ENCODE results near the gene FAM167B. TPM values are rescaled to one million over a fixed set of nuclear protein-coding genes. Genes with fewer than 3 reads are reported as not detected.

The FAM167B gene
- total and polyA plus RNA-seq, 4 donors, result 0.47 to 9.2 (median 3.8) TPM

DNA sequence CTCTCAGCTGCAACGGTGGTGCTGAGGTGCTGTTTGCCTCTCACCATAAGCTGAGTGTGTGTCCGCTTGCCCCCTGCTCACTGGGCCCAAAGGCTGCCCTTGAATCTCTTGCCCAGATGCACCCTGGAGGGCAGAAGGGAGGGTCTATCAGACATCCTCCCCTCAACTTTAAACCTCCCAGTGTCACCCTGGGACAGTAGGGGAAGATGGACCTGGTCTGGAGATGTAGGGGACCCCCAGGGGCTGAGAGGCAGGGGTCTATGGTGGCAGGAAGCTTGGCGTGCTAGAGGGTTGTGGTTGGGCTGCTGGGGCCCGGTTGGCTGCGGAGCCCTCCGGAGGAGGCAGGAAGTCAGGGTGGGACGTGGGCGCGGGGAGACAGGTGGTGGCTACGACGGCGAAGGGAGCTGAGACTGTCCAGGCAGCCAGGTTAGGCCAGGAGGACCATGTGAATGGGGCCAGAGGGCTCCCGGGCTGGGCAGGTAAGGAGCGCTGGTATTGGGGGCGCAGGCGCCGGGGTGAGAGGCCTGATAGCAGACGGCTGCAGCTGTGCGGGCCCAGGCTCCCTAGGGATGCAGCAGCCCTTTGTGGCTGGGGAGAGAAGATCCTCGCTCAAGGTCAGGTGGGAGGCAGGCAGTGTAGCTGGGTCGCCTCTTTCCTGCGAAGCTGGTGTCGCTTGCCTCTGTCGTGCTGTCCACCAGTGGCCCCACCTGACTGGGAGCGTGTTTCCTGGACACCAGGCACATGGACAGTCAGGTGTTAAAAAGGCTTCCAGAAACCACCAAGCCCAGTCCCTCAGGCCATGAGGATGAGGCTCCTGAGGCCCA, 4.1 kb downstream of the FAM167B start, which contains the start of gene LCK (continued):
- TF ChIP-seq GABPA (IDR thresholded peaks at IDR 0.05 in 1 of 2, conservative IDR thresholded peaks at IDR 0.05 in 1 of 2), result no peak

- no peak overlapping the region for H3K9ac ChIP-seq (ENCODE audit: low read depth in 1 of 2, low read length in 2 of 2)
- 41% methylated on average over 10 of the region's 10 CpGs for WGBS
- H3K27me3 ChIP-seq (ENCODE audit: control insufficient read depth in 4 of 4, insufficient read depth in 4 of 4, low read length in 3 of 4), result no peaks in the 10 kb centered on the region
- TF ChIP-seq, protein P1, sequence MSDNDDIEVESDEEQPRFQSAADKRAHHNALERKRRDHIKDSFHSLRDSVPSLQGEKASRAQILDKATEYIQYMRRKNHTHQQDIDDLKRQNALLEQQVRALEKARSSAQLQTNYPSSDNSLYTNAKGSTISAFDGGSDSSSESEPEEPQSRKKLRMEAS (IDR thresholded peaks at IDR 0.05), result peak; percentile 21
- peak in 1 of 2 donors; percentile 30 for TF ChIP-seq GABPA (IDR thresholded peaks at IDR 0.05 in 1 of 2, conservative IDR thresholded peaks at IDR 0.05 in 1 of 2)
- TF ChIP-seq FOXA2 (IDR thresholded peaks at IDR 0.05), result peak; percentile 55
- TF ChIP-seq EGR1 (IDR thresholded peaks at IDR 0.05; ENCODE audit: low read depth in 2 of 2), result no peak
- peak in 1 of 2 donors; percentile 40 for TF ChIP-seq HNF4A (conservative IDR thresholded peaks at IDR 0.05)
- TF ChIP-seq, protein P2, sequence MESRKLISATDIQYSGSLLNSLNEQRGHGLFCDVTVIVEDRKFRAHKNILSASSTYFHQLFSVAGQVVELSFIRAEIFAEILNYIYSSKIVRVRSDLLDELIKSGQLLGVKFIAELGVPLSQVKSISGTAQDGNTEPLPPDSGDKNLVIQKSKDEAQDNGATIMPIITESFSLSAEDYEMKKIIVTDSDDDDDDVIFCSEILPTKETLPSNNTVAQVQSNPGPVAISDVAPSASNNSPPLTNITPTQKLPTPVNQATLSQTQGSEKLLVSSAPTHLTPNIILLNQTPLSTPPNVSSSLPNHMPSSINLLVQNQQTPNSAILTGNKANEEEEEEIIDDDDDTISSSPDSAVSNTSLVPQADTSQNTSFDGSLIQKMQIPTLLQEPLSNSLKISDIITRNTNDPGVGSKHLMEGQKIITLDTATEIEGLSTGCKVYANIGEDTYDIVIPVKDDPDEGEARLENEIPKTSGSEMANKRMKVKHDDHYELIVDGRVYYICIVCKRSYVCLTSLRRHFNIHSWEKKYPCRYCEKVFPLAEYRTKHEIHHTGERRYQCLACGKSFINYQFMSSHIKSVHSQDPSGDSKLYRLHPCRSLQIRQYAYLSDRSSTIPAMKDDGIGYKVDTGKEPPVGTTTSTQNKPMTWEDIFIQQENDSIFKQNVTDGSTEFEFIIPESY (IDR thresholded peaks at IDR 0.05), result no peak
- no peak for TF ChIP-seq HNF4G (IDR thresholded peaks at IDR 0.05)
- no peak for TF ChIP-seq TAF1 (conservative IDR thresholded peaks at IDR 0.05)
- TF ChIP-seq, protein P3, sequence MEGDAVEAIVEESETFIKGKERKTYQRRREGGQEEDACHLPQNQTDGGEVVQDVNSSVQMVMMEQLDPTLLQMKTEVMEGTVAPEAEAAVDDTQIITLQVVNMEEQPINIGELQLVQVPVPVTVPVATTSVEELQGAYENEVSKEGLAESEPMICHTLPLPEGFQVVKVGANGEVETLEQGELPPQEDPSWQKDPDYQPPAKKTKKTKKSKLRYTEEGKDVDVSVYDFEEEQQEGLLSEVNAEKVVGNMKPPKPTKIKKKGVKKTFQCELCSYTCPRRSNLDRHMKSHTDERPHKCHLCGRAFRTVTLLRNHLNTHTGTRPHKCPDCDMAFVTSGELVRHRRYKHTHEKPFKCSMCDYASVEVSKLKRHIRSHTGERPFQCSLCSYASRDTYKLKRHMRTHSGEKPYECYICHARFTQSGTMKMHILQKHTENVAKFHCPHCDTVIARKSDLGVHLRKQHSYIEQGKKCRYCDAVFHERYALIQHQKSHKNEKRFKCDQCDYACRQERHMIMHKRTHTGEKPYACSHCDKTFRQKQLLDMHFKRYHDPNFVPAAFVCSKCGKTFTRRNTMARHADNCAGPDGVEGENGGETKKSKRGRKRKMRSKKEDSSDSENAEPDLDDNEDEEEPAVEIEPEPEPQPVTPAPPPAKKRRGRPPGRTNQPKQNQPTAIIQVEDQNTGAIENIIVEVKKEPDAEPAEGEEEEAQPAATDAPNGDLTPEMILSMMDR (IDR thresholded peaks at IDR 0.05; ENCODE audit: low read depth, low read length, missing input control), result no peak
- TF ChIP-seq RAD21 (IDR thresholded peaks at IDR 0.05), result peak in 1 of 2 donors; percentile 41
- peak; percentile 97 for TF ChIP-seq YY1 (IDR thresholded peaks at IDR 0.05)
- peak; percentile 38 to 46 for TF ChIP-seq RXRA (IDR thresholded peaks at IDR 0.05)
- TF ChIP-seq JUND (IDR thresholded peaks at IDR 0.05), result peak; percentile 26 to 29
- TF ChIP-seq NR2F2 (IDR thresholded peaks at IDR 0.05), result no peak
- TF ChIP-seq SP1 (IDR thresholded peaks at IDR 0.05), result peak; percentile 55
- TF ChIP-seq REST (IDR thresholded peaks at IDR 0.05), result no peak
- TF ChIP-seq FOXA1 (IDR thresholded peaks at IDR 0.05), result peak; percentile 14
- TF ChIP-seq, protein P4, sequence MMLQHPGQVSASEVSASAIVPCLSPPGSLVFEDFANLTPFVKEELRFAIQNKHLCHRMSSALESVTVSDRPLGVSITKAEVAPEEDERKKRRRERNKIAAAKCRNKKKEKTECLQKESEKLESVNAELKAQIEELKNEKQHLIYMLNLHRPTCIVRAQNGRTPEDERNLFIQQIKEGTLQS (IDR thresholded peaks at IDR 0.05), result no peak
- no peak for DNase-seq (ENCODE audit: low spot score)
- no peaks in the 10 kb centered on the region for H3K9me3 ChIP-seq (ENCODE audit: control insufficient read depth in 4 of 4, low read length in 3 of 4)
- H3K4me3 ChIP-seq (ENCODE audit: low read depth in 1 of 3, low read length in 3 of 3), result no peak overlapping the region
- peaks cover 2 to 13% (median 7%) of the 10 kb centered on the region in 4 donors for H3K4me1 ChIP-seq (ENCODE audit: control insufficient read depth in 4 of 4, insufficient read depth in 4 of 4, low read length in 3 of 4)
- no peaks in the 10 kb centered on the region for H3K36me3 ChIP-seq (ENCODE audit: control insufficient read depth in 4 of 4, insufficient read depth in 3 of 4, low read depth in 1 of 4, low read length in 3 of 4)
- peak overlapping the region in 1 of 2 donors; percentile 4 for H3K27ac ChIP-seq (ENCODE audit: low read depth in 1 of 2, low read length in 2 of 2)
Measured at GRCh38 chr1:32255072-32256071, 8.3 kb downstream of the FAM167B start.
